ENCODE measurements around the gene TSPEAR. TPM values are rescaled to one million over a fixed set of nuclear protein-coding genes. Genes with fewer than 3 reads are reported as not detected.

The TSPEAR gene
- total RNA-seq, 4 donors from 2014 or later = 0.21 to 1.3 (median 0.69) TPM

- DNase-seq = peak; percentile 70 to 72
- no peak overlapping the region for H3K4me3 ChIP-seq (replicated peaks in 1 of 3)
- H3K36me3 ChIP-seq = no peaks in the 10 kb centered on the region
- 23 to 24% methylated on average over 27 of the region's 27 CpGs for WGBS, 2 donors
- no peaks in the 10 kb centered on the region for H3K9me3 ChIP-seq
- peak overlapping the region; percentile 87 to 98 (median 95) for H3K27ac ChIP-seq
- H3K27me3 ChIP-seq = no peaks in the 10 kb centered on the region
- intact Hi-C loops (cut with DNase I) = no loop called here
- peaks cover 27 to 32% of the 10 kb centered on the region in 2 donors for H3K4me1 ChIP-seq
- TF ChIP-seq POLR2A (IDR thresholded peaks at IDR 0.05) = peak in 1 of 2 donors; percentile 51
- TF ChIP-seq CTCF (IDR thresholded peaks at IDR 0.05) = peak in 1 of 6 experiments; percentile 11
These were observed 214.5 kb downstream of the TSPEAR start for GRCh38 chr21:44496564-44497550.

- Histone ChIP-seq H3K27me3 (no peaks in the 10 kb centered on the region), H3K27ac (peak overlapping the region; percentile 87 to 98 (median 95)), H3K9me3 (no peaks in the 10 kb centered on the region), H3K36me3 (no peaks in the 10 kb centered on the region), H3K4me3 (replicated peaks in 1 of 3) (no peak overlapping the region), H3K4me1 (peaks cover 27 to 32% of the 10 kb centered on the region in 2 donors)
- no peak for TF ChIP-seq CTCF (IDR thresholded peaks at IDR 0.05)
- TF ChIP-seq POLR2A (IDR thresholded peaks at IDR 0.05) = no peak
- 89 to 92% methylated on average over 16 of the region's 16 CpGs for WGBS, 2 donors
- intact Hi-C loops (cut with DNase I) = no loop called here
- no peak for DNase-seq
These were observed 215.5 kb downstream of the TSPEAR start for GRCh38 chr21:44495611-44496563.

- Histone ChIP-seq H3K4me1 (peaks cover 27 to 32% of the 10 kb centered on the region in 2 donors), H3K9me3 (no peaks in the 10 kb centered on the region), H3K27ac (no peak overlapping the region), H3K36me3 (no peaks in the 10 kb centered on the region), H3K27me3 (no peaks in the 10 kb centered on the region), H3K4me3 (replicated peaks in 1 of 3) (no peak overlapping the region)
- intact Hi-C loops (cut with DNase I) = no loop called here
- TF ChIP-seq POLR2A (IDR thresholded peaks at IDR 0.05) (no peak), CTCF (IDR thresholded peaks at IDR 0.05) (no peak)
- WGBS, 2 donors = 79 to 85% methylated on average over 13 of the region's 13 CpGs
- DNase-seq = no peak
These were observed 216.4 kb downstream of the TSPEAR start for GRCh38 chr21:44494956-44495355.

- no peak for DNase-seq
- Histone ChIP-seq H3K4me1 (peaks cover 27 to 32% of the 10 kb centered on the region in 2 donors), H3K36me3 (no peaks in the 10 kb centered on the region), H3K27me3 (no peaks in the 10 kb centered on the region), H3K27ac (no peak overlapping the region), H3K9me3 (no peaks in the 10 kb centered on the region), H3K4me3 (replicated peaks in 1 of 3) (no peak overlapping the region)
- intact Hi-C loops (cut with DNase I) = no loop called here
- TF ChIP-seq CTCF (IDR thresholded peaks at IDR 0.05) = no peak
- no peak for TF ChIP-seq POLR2A (IDR thresholded peaks at IDR 0.05)
- WGBS, 2 donors = 95 to 97% methylated on average over 17 of the region's 17 CpGs
These were observed 217.0 kb downstream of the TSPEAR start for GRCh38 chr21:44494418-44494817.

Measured in thyroid gland (tissue), 4 donors.